NCI-H1092 treated with DMSO at 0.1 percent for 48 hours (cell line): Measurements from ENCODE around the gene SNPH.
A peak's percentile ranks its signal among the peaks of the same experiment; 100 is the strongest.

Experiments used
- DNase-seq: peaks from one replicate; lab custom pipeline; 2025; lab: John Stamatoyannopoulos, UW

Gene SNPH

GRCh38 chr20:1307571-1307971 lies 41.5 kb downstream of the SNPH start:
- DNase-seq = no peak

GRCh38 chr20:1308067-1308701 lies 42.1 kb downstream of the SNPH start:
- DNase-seq = no peak

GRCh38 chr20:1308702-1309095 lies 42.6 kb downstream of the SNPH start:
- DNase-seq = no peak

GRCh38 chr20:1309439-1309847 lies 43.3 kb downstream of the SNPH start:
- peak; percentile 8 for DNase-seq

GRCh38 chr20:1310071-1310470 lies 44.0 kb downstream of the SNPH start:
- DNase-seq = no peak

- no peak for DNase-seq
Measured at GRCh38 chr20:1310506-1311190, 44.6 kb downstream of the SNPH start.

- no peak for DNase-seq
Measured at GRCh38 chr20:1312308-1312707, 46.2 kb downstream of the SNPH start.

GRCh38 chr20:1312904-1313235 lies 46.8 kb downstream of the SNPH start:
- no peak for DNase-seq

GRCh38 chr20:1313236-1313964 lies 47.3 kb downstream of the SNPH start:
- DNase-seq = peak; percentile 73

- DNase-seq = no peak
Measured at GRCh38 chr20:1315804-1316203, 49.7 kb downstream of the SNPH start.

GRCh38 chr20:1317545-1318255 lies 51.6 kb downstream of the SNPH start:
- DNase-seq = no peak

- DNase-seq = no peak
Measured at GRCh38 chr20:1319051-1319450, 53.0 kb downstream of the SNPH start.

- DNase-seq = no peak
Measured at GRCh38 chr20:1319462-1319861, 53.4 kb downstream of the SNPH start.

- no peak for DNase-seq
Measured at GRCh38 chr20:1320016-1320415, 53.9 kb downstream of the SNPH start.

GRCh38 chr20:1320902-1321653 lies 55.0 kb downstream of the SNPH start:
- no peak for DNase-seq

GRCh38 chr20:1321654-1321939 lies 55.5 kb downstream of the SNPH start:
- no peak for DNase-seq

- DNase-seq = no peak
Measured at GRCh38 chr20:1322511-1323245, 56.6 kb downstream of the SNPH start.

GRCh38 chr20:1323256-1323655 lies 57.2 kb downstream of the SNPH start:
- DNase-seq = no peak

- DNase-seq = no peak
Measured at GRCh38 chr20:1323830-1324597, 57.9 kb downstream of the SNPH start.

GRCh38 chr20:1324598-1325172 lies 58.6 kb downstream of the SNPH start:
- DNase-seq = no peak
